Adrenal gland (tissue), 5 donors: ENCODE results near the gene A1BG.

Experiments used
- POLR2A ChIP-seq, 2 donors: fragments of 450-650 bp; IDR thresholded peaks; one replicate each; pipeline ENCODE4 v1.6.1; 2017; ENCODE audit warnings: antibody characterized with exemption in 2 of 2, mild to moderate bottlenecking in 2 of 2, moderate library complexity in 1 of 2
- TF ChIP-seq, protein P1 (sequence below), 6 experiments: fragments of 450-650 bp in 4 of 6; fragments of 200-600 bp in 2 of 6; sonication (generic) in 1 of 6; IDR thresholded peaks; 1 replicate in 5 of 6; 2 replicates in 1 of 6; pipeline versions ENCODE4 v1.5.1 to v1.8.0; 2016 to 2021; ENCODE audit warnings: antibody characterized with exemption in 6 of 6, mild to moderate bottlenecking in 2 of 6, moderate library complexity in 1 of 6
- donor health status: DM: no; HTN: no; CAD: no.

- TF ChIP-seq, protein P1, sequence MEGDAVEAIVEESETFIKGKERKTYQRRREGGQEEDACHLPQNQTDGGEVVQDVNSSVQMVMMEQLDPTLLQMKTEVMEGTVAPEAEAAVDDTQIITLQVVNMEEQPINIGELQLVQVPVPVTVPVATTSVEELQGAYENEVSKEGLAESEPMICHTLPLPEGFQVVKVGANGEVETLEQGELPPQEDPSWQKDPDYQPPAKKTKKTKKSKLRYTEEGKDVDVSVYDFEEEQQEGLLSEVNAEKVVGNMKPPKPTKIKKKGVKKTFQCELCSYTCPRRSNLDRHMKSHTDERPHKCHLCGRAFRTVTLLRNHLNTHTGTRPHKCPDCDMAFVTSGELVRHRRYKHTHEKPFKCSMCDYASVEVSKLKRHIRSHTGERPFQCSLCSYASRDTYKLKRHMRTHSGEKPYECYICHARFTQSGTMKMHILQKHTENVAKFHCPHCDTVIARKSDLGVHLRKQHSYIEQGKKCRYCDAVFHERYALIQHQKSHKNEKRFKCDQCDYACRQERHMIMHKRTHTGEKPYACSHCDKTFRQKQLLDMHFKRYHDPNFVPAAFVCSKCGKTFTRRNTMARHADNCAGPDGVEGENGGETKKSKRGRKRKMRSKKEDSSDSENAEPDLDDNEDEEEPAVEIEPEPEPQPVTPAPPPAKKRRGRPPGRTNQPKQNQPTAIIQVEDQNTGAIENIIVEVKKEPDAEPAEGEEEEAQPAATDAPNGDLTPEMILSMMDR (IDR thresholded peaks at IDR 0.05) = no peak
- no peak for TF ChIP-seq POLR2A (IDR thresholded peaks at IDR 0.05)
Observed at GRCh38 chr19:58399903-58400302, 46.6 kb upstream of the A1BG start.
